Choroid plexus epithelial cell (primary cell): ENCODE results near the gene PALB2.
"Not testable (repeated sequence)": the region's sequence is repeated elsewhere in the genome, so short reads cannot be mapped to it uniquely, and the experiment has no call there.

Experiments
- DNase-seq: peaks from one replicate; pipeline ENCODE4 v3.0.0-alpha.2; 2010; ENCODE audit warnings: low read depth
- H3K4me3 ChIP-seq: 2 replicates; pipeline ENCODE4 v1.5.1; 2011; ENCODE audit warnings: low read depth, mild to moderate bottlenecking, control low read depth, low read length, moderate library complexity
- CTCF ChIP-seq: conservative IDR thresholded peaks from 2 replicates; pipeline ENCODE4 v1.5.1; 2011; ENCODE audit warnings: low read depth, mild to moderate bottlenecking, control low read depth, inconsistent platforms, low read length, moderate library complexity

The PALB2 gene

DNA sequence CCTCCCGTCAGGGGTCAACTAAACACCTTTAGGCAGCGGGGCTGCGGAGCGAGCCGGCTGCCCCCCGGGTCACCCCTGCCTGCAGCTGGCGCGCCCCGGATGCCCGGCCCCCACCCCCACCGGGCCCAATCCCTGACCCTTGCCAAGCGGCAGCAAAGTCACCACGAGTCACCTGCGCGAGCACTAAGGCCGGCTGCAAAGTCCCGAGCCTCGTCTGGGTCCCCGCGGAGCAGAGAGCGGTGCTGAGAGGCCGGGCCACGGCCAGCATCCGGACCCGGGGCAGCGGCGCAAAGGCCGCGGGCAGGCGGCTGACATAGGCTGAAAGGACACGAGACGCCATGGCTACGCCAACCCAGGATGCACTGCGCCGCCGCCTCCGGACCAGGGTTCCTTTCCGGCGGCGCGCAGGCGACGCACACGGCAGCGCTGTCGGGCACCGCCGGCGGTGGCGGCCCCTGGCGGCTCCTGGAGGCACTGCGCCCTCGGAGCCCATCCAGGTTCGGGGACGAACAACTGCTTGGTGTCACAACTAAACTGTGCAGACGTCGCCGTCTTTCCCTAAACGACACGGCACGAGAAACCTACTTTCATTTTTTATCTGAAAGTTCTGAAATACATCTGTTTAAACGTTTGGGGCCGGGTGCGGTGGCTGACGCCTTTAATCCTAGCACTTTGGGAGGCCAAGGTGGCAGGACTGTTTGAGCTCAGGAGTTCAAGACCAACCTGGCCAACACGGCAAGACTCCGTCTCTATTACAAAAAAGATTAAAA, 45.0 kb downstream of the PALB2 start, which contains the start of gene NDUFAB1:
TSS of gene NDUFAB1 (minus strand) at position 366 of the 770 bp plus-strand sequence. CDS start at position 340, 26 bp downstream.
- TF ChIP-seq CTCF, result peak; percentile 67
- peak; percentile 89 for DNase-seq
- H3K4me3 ChIP-seq, result peak within 1 kb of the TSS; percentile 97

- peak overlapping the region; percentile 97 for H3K4me3 ChIP-seq
- DNase-seq, result peak; percentile 33
- TF ChIP-seq CTCF, result no peak
Measured at GRCh38 chr16:23595246-23595950, 45.7 kb downstream of the PALB2 start.

DNA sequence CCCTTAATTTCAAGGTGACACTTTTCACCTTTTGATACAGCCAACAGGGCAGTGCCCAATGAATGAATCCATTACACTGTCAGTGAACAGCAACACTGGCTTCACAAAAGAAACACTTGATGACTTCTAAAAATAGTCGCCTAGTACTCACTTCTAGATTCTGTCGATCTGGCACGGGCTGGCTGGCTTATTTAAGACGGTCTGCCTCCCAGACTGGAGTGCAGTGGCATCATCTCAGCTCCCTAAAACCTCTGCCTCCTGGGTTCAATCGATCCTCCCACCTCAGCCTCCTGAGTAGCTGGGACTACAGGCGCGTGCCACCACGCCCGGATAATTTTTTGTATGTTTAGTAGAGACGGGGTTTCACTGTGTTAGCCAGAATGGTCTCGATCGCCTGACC, 46.9 kb downstream of the PALB2 start:
- no peak for DNase-seq
- TF ChIP-seq CTCF, result no peak

GRCh38 chr16:23590181-23590580, 50.9 kb downstream of the PALB2 start:
- no peak overlapping the region for H3K4me3 ChIP-seq
- no peak for TF ChIP-seq CTCF
- no peak for DNase-seq

More for the DNA sequence above, 46.9 kb downstream of the PALB2 start:
- H3K4me3 ChIP-seq, result no peak overlapping the region

DNA sequence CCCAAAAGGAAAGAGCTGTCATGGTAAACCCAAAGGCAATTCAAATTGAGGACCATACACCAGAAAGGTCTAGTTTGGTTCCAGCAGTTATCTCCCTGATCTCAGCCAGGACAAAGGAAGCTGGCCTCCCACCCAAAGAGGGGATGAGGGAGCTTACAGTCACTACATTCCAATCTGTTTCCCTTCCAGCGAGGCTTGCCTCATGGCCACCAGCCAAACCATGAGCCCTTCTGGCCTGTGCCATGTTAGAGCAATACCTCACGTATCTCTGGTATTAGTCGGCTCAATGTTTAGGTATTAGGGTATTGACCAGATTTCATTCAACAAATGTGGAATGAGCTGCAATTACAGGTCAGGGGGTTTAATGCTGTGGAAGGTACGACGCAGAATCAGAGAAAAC, 53.4 kb downstream of the PALB2 start:
- DNase-seq, result peak; percentile 87
- no peak overlapping the region for H3K4me3 ChIP-seq
- TF ChIP-seq CTCF, result no peak

GRCh38 chr16:23584186-23585076, 56.7 kb downstream of the PALB2 start:
- TF ChIP-seq CTCF, result no peak
- no peak for DNase-seq
- no peak overlapping the region for H3K4me3 ChIP-seq

- not testable (repeated sequence) for H3K4me3 ChIP-seq, DNase-seq
Measured at GRCh38 chr16:23583271-23583670, 57.8 kb downstream of the PALB2 start.
